ENCODE results near the gene CACNA1C. TPM values are rescaled to one million over a fixed set of nuclear protein-coding genes. Genes with fewer than 3 reads are reported as not detected.

CACNA1C gene
- total and polyA plus RNA-seq, 2 of the 4 experiments (the other 2 are of a cell fraction) = 1.6 to 2.6 TPM

DNA sequence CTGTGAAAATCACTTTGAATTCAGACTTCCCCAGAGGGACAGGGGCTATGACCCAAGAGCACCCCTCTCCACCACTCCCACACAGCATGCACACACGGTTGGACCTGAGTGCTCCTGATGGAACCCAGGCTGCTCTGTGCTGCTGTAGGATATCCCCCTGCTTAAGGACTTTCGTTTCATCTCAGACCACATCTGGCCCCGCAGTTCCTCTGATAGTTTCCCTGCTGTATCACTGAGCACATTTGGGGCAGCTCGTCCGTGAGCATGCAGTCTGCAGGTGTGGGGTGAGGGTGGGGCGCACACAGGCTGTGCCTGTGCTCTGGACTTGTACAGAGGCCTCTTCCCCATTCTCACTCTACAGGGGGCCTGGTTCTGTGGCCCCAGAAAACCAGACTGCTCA lies 396.8 kb downstream of the CACNA1C start:
- no peak for DNase-seq
- Histone ChIP-seq H3K27me3 (ENCODE audit: control insufficient read depth, insufficient read depth, low read length) (no peaks in the 10 kb centered on the region), H4K20me1 (ENCODE audit: insufficient read depth, low read length) (no peaks in the 10 kb centered on the region; the same call in 1 of the 2 replicates), H3K4ac (ENCODE audit: low read depth, low read length) (no peak overlapping the region), H3K4me3 (ENCODE audit: insufficient read depth, low read depth, low read length) (no peak overlapping the region), H3K14ac (replicated peaks; ENCODE audit: low read depth, low read length) (no peak overlapping the region), H3K4me1 (ENCODE audit: control insufficient read depth, insufficient read depth, low read length) (peaks cover 4% of the 10 kb centered on the region), H3K79me1 (ENCODE audit: low read depth in 1 of 2, low read length in 2 of 2) (no peaks in the 10 kb centered on the region), H3K27ac (ENCODE audit: insufficient read depth, low read length) (no peak overlapping the region), H2BK20ac (ENCODE audit: low read depth, low read length) (no peak overlapping the region), H2BK5ac (ENCODE audit: low read depth, low read length, poor library complexity, severe bottlenecking) (no peak overlapping the region), H2BK15ac (ENCODE audit: low read depth, low read length) (no peak overlapping the region), H4K8ac (ENCODE audit: low read depth in 2 of 2, low read length in 2 of 2) (no peak overlapping the region), H3K9me1 (ENCODE audit: insufficient read depth, low read length) (peaks cover 4% of the 10 kb centered on the region), H3K9ac (ENCODE audit: low read depth, low read length) (no peak overlapping the region), H3K4me2 (ENCODE audit: low read depth, low read length) (no peak overlapping the region), H3K36me3 (ENCODE audit: control insufficient read depth, insufficient read depth, low read length) (peaks cover 2% of the 10 kb centered on the region; the same call in 1 of the 2 replicates), H3K56ac (ENCODE audit: extremely low read depth, insufficient read depth, low read length) (no peak overlapping the region), H4K5ac (ENCODE audit: low read depth, low read length) (no peak overlapping the region), H2AFZ (replicated peaks; ENCODE audit: low read length, poor library complexity) (no peak overlapping the region), H3K23ac (ENCODE audit: low read depth, low read length) (no peak overlapping the region), H2BK120ac (ENCODE audit: low read depth, low read length) (no peak overlapping the region), H2AK9ac (replicated peaks; ENCODE audit: low read depth, low read length, poor library complexity) (no peak overlapping the region), H4K91ac (ENCODE audit: insufficient read depth, low read depth, low read length) (no peak overlapping the region), H3K18ac (ENCODE audit: low read depth, low read length) (no peak overlapping the region), H2AK5ac (ENCODE audit: low read depth, low read length) (no peak overlapping the region), H3K9me3 (ENCODE audit: control insufficient read depth, insufficient read depth, low read length) (no peaks in the 10 kb centered on the region)
- ChIA-PET CTCF (no interaction called here), POLR2A (ENCODE audit: unreplicated experiment) (no interaction called here)
- in situ Hi-C loops (cut with MboI; ENCODE audit: low sequenced_read_pairs) = no loop called here
- dilution Hi-C loops (cut with HindIII; ENCODE audit: low sequenced_read_pairs, unreplicated experiment) = no loop called here
- TF ChIP-seq, protein P1, sequence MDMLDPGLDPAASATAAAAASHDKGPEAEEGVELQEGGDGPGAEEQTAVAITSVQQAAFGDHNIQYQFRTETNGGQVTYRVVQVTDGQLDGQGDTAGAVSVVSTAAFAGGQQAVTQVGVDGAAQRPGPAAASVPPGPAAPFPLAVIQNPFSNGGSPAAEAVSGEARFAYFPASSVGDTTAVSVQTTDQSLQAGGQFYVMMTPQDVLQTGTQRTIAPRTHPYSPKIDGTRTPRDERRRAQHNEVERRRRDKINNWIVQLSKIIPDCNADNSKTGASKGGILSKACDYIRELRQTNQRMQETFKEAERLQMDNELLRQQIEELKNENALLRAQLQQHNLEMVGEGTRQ (IDR thresholded peaks at IDR 0.05; ENCODE audit: low read depth, low read length) = no peak
- TF ChIP-seq RAD21 (IDR thresholded peaks at IDR 0.05; ENCODE audit: low read length) (no peak), CHD1 (IDR thresholded peaks at IDR 0.05; ENCODE audit: low read depth, low read length) (no peak), BHLHE40 (IDR thresholded peaks at IDR 0.05; ENCODE audit: low read depth, low read length) (no peak)
- TF ChIP-seq, protein P2, sequence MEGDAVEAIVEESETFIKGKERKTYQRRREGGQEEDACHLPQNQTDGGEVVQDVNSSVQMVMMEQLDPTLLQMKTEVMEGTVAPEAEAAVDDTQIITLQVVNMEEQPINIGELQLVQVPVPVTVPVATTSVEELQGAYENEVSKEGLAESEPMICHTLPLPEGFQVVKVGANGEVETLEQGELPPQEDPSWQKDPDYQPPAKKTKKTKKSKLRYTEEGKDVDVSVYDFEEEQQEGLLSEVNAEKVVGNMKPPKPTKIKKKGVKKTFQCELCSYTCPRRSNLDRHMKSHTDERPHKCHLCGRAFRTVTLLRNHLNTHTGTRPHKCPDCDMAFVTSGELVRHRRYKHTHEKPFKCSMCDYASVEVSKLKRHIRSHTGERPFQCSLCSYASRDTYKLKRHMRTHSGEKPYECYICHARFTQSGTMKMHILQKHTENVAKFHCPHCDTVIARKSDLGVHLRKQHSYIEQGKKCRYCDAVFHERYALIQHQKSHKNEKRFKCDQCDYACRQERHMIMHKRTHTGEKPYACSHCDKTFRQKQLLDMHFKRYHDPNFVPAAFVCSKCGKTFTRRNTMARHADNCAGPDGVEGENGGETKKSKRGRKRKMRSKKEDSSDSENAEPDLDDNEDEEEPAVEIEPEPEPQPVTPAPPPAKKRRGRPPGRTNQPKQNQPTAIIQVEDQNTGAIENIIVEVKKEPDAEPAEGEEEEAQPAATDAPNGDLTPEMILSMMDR (conservative IDR thresholded peaks at IDR 0.05; ENCODE audit: low read depth, low read length) = no peak
- 40% methylated on average over 1 of the region's 6 CpGs; no CpG with 5 or more reads in 1 of the 2 experiments for WGBS, 2 experiments (ENCODE audit: extremely low coverage in 2 of 2, insufficient read length in 1 of 2)
- BruUV-seq (replicated peaks) = no TSS peak
- ATAC-seq (ENCODE audit: low read depth) = no peak
- intact Hi-C loops (cut with micrococcal nuclease) = no loop called here

Data from IMR-90 (cell line).